ENCODE results near the gene DLG2.

Gene DLG2

DNA sequence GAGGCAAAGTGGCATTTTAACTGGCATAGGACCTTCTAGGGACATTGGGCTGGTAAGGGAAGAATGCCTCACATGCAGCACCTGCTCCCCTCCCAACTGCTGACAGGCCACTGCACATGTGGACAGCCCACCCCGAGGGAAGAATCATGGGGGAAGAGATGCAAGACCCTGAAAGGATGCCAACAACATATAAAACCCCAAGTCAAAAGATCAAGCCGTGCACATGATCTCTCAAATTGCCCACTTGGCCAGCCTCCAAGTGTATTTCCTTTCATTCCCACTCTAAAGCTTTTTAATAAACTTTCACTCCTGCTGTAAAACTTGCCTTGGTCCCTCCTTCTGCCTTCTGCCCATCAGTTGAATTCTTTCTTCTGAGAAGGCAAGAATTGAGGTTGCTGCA is 1393.1 kb downstream of the DLG2 start:
- no peak for DNase-seq

DNA sequence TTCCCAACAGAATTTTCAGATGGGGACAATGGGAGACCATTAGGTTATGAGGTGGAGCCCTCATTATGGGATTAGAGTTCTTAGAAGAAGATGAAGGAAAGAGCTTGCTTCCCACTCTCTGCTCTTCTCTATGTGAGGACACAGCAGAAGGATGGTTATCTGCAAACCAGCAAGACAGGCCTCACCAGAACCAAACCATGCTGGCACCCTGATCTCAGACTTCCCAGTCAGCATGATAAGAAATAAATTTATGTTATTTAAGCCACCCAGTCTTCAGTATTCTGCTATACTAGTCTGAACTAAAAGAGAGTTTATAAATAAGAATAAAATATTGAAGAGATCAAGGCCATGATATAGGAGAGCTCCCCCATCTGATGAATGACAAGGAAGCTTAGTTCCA is 1394.6 kb downstream of the DLG2 start:
- no peak for DNase-seq

DNA sequence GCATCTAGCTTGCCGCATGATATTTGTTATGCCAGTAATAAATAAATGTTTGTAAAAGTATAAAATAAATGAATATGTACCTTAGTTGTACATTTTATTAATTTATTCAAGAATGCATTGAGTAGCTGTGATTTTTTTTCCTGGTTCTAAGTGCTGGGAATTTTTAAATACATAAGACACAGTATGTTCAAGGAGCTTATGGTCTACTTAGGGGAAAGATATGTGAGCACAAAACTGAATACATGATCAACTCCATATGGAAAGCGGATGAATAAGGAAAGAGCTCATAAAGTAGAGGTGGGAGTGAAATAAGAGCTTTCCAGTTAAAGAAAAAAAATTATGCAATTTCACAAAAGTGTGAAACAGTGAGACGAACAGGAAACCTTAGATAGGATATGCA is 1396.7 kb downstream of the DLG2 start:
- no peak for DNase-seq

DNA sequence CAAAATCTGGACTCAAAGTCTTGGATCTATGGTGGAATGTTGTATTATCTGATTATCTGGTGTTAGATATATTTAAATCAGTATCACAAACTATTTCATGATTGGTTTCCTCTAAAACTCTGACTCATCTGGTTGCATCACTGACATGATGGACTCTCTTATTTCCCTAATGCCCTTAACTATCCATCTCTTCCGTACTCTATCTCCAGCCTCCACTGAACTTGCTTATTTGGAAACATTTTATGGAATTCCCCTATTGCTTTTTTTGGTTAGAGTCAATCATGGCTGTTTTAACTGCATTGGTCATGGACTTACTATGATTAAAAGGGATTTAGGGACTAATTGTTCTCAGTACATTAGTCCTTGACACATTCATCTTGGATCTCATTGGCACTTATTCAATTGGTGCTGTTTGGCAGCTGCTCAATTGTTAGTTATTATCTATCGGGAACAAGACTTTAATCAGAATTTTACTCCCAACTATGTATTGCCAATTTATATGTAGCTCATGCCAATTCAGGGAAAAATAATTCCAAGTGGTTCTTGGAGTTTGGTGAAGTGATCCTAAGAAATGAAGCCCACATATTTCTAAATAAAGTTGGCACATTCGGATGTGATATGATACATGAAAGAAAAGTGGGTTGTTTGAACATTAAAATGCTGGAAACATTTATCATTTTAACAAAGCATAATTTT is 1399.0 kb downstream of the DLG2 start:
- no peak for DNase-seq

DNA sequence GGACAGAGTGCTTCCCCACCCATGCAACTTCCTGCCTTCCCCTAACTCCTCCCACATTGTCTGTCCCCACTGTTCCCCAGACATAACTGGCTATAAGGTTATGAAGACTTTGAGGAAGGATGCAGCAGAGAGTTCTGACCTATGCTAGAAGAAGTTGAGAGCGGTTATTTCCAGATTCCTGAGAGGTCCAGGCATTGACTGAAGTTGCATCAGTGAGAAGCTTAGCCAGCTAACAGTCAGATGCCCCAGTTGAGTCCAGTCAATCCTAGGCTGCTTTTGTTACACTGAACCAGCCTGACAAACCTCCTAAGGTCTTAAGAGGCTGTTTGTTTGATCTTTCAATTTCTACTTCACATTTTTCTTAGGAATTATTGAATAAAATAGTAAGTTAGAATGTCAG is 1403.1 kb downstream of the DLG2 start:
- DNase-seq, result no peak

DNA sequence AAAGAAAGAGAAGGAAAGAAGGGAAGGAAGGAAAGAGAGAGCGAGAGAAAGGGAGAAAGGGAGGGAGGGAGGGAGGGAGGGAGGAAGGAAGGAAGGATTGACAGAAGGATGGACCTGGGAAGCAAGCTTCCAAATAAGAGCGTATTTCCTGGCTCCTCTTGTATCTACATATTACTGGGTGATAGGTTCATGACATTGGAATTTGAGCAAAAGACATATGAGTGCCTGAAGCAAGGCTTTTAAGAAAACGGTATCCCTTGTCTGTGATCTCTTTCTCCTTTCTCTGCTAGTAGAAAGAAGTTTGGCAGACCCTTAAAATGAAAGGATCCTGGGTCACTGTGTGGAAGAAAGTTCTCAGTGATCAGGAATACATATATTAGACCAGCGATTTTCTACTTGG is 1408.8 kb downstream of the DLG2 start:
- no peak for DNase-seq

DNA sequence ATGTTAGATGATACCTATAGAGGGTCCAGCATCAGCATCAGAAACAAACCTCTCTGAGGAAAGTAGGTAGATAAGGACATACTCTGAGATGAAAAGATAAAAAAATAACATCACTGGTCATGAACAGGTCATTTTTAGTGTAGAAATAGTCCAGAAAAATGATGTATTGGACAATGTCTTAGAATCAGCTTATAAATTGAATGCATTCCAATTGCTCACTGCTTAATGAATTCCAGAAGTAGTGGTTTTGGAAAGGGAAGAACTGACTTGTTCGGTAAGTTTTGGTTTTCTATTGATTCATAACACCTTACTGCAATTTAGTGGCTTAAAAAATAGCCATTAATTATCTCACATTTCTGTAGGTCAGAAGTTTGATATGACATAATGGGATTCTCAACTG is 1411.5 kb downstream of the DLG2 start:
- DNase-seq, result no peak

DNA sequence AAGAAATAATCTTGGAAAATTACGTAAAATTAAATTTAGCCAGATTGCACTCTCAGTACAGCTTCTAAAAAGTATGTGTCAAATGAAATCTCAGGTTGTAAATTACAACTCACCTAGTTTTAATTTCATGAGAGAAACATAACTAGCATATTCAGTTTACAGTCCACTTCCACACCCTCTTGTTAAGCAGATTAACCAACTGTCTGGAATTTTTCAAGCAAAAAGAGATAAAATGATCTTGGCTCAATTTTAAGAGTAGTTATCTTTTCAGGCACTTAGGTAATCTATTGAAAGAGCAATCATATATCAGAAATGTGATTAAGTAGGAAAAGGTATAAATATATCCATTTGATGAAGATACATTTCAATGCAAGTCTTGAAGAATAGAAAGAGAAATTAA is 1412.6 kb downstream of the DLG2 start:
- DNase-seq, result no peak

DNA sequence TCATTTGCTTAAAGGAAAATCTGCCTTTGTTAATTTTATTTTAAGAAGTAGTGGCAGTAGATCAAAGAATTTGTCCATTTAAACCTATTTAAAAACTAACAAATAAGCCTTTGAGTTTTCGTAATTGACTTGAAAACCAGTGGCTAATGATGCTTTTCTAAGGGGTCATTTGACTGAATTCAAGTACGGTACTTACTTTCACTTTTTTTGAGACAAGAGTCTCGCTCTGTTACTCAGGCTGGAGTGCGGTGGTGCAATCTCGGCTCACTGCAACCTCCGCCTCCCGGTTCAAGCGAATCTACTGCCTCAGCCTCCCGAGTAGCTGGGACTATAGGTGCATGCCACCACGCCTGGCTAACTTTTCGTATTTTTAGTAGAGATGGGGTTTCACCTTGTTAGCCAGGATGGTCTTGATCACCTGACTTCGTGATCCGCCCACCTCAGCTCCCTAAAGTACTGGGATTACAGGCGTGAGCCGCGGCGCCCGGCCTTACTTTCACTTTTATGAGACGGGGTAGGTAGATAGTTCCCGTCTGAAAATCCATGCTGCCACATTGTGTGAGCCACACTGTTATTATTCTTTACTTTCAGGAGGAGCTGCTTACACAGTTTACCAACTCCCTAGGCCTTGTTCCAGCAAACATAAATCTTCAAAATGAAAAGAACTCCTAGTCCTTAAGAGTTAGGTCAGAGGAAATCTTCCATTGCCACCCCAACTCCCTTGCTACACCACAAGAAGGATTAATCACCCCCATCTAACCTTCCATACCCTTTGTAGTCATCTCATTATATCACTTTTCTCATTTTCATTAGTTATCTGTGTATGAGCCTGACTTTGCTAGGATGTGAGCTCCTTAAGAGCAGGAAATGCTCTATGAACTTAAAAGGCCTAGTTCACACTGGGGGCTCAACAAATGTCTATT is 1414.4 kb downstream of the DLG2 start:
- DNase-seq, result no peak

DNA sequence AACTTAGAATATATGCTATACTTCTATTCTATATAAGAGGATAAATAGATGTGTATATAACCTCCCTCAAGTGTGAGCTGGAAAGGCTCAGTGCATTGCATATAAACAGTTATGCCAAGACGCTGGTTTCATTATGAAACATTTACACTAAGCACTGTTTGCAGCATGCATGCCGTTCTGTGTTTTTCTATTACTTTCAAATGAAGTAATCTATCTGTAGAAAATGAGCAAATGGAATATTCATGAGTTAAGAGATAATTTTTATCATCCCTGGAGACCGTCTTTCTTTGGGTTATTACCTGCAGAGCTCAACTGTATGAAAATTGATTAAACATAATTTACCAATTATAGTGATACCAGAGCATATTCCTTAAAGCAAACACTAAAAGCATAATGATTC is 1415.2 kb downstream of the DLG2 start:
- no peak for DNase-seq

DNA sequence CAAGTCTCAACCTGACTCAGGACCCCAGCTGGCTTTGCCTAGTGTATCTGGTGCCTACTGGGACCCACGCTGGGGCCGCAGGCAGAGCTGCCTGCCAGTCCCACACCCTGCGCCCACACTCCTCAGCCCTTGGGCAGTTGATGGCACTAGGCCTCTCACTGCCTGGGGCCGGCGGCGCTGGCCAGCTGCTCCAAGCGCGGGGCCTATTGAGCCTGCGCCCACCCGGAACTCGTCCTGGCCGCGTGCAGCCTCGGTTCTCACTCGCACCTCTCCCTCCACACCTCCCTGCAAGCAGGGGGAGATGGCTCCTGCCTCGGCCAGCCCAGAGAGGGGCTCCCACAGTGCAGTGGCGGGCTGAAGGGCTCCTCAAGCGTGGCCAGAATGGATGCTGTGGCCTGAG is 1432.4 kb downstream of the DLG2 start:
- no peak for DNase-seq

DNA sequence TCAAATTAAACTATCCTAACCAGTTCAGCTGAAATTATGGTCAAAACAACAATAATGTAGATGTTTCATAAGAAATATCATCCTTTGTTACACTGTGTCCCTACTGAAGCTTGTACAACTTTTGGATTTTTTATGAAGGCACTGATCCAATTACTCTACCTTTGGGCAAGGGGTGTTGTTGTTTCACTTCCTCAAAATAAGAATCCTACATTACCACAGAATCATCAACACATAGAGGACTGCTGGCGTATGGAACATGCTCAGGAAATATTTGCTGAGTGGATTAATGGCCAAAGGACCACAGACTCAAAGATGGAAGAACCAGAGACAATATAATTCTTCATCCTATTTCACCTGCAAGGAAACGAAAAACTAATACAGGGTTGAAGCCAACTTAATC is 1433.4 kb downstream of the DLG2 start:
- DNase-seq, result no peak

DNA sequence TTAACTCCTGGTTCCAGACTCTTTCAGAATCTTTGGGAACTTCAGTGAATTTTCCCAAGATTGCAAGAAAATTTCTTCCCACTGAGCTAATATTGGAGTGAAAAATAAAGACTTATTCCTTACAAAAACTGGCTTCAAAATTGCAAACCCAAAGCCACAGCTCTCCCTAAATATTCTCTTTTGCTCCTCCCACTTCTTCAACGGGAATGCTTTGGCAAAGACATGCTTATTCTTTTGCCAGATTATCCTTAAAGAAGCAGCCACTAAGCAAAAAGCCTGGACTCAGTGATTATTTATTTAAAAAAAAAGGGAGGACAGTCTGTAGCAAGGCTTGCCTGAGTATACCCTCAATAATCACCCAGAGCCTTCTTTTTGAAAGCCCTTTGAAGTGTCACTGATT is 1438.6 kb downstream of the DLG2 start:
- no peak for DNase-seq

DNA sequence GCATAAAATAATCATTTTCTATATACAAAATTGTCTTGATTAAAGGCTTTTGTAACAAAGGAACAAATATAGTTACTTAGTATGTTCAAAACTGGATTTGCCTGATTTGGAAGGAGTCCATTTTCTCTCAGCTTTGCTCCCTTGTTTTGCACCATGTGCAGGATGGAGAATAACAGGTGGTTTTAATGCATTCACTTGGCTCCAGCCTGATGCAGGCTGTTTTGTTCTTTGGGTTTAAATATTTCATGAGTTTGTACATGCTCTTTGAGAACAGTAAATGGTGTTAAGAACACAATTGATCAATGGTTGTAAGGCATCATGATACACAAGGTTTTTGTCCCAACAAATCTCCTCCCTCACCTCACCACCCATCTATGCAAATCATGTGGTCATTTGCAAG is 1454.1 kb downstream of the DLG2 start:
- DNase-seq, result no peak

DNA sequence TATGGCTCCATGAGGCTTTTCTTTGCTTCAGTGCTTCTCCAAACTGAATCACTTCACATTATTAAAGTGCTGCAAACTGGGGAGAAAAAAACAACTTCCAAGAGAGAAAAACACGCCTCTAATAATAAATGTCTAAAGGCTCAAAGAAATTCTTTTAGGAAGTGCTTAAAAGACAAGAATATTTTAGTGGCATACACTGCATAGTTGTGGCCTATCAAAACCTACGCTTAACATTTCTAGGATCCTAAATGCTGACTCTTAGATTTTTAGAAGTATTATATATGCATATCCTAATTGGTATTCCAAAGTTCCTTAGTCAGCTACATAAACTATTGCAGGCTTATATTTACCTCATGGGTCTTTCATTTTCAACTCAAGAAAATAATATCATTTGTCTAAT is 1462.0 kb downstream of the DLG2 start:
- no peak for DNase-seq

DNA sequence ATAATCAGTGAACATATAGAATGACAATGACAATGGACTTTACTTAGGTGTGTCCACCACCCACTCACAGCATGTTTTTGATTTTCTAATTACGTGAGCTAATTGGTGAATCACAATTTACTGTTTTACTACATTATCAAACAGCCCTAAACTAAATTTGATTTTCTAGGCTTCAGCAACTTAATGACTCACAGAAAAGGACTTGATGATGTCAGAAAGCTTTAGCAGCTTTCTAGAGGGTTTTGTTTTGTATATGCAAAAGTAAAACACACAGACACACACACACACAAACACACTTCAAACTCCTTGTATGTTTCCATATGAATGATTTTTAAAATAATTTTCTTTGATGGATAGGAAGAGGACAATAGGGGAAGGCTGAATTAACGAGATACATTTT is 1462.4 kb downstream of the DLG2 start:
- no peak for DNase-seq

DNA sequence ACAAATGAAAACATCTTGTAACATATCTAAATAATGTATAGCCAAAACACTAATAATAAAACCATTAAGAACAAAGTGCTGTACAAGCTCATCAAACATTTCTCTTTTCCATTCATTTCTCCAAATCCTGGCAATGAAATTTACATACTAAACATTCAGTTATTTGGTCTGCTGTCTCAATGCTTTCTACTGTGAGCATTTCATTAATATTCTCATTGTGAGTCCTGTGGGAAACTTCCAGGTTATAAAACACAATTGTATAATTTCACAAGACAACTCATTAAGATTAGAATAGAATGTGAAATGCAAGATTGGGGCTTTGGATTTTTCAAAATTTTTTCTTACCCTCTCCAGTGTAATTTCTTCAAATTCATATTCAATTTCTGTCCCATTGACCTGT is 1464.0 kb downstream of the DLG2 start:
- DNase-seq, result no peak

DNA sequence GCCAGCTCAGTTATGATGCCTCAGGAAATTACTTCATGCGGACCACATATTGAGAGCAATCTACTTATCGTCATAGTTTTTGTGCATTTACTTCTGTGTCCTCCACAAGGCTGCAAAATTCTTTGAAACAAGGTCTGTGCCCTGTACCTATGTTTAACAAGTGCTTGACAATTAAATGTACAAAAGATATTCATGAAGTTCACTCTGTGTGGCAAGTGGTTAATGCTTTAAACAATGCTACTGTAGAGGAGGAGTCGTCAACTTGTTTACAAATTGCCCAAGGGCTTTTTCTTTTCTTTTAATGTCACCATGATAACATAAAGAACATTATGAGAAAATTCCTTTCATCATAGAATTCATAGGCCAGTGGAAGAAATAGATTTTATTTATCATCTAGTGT is 1469.5 kb downstream of the DLG2 start:
- no peak for DNase-seq

DNA sequence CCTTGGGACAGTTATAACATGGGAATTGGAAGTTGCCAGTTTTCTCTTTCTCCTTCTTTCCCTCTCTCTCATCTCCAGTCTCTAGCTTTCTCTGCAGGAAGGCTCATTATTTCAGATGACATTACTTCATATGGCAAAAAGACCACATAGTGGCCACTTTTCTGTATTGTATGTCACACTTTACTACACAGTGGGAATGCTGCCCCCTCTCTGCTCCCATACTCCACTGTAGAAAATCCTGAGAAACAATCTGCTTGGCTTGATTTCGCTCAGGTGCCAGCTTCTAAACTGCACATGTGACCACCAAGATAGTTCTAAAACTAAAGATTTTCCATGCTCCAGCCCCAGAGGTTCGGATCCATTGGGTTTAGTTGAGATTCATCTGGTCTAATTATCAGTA is 1480.3 kb downstream of the DLG2 start:
- DNase-seq, result no peak

DNA sequence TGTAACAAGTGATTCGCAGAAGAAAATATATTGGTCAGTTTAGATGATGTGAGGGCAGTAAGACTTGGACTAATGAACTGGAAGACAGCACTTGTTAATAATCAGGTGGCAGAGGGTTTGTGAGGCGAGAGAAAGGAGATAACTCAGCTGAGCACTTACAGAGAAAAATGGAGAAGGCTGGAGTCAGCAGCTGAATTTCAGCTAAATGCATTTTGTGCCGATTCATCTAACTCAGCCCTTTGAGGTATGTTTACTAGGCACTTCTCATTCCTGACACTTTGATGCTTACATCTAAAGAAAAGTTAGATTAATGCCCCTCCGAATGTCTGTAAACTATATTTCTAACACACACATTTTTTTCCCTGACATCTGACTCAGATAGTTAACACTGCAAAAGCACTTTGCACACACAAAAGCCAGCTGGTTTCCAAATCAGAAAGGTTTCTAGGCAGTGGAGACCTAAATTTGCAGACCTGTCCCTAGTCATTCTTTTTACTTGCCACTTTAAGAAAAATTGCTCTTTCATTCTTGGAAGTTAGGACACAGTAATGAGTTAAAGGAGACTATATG is 1481.4 kb downstream of the DLG2 start:
- no peak for DNase-seq

DNA sequence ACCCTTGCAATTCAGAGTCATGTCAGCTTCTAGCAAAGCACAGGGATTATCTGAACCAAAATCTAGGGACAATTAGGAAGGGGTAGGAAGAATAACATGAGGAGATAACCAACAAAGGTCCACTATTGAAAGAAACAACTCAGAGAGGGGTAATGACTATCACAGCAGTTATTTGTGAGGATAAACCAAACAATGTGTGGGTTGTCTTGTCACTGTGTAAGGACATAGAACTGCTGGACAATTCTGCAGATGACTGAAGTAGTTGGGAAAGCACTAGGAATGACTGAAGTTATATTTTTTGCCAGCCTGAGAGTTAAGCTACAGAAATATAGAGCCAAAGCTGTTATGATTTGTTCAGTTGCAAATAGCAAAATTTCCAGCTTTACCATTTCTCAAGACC is 1482.6 kb downstream of the DLG2 start:
- no peak for DNase-seq

DNA sequence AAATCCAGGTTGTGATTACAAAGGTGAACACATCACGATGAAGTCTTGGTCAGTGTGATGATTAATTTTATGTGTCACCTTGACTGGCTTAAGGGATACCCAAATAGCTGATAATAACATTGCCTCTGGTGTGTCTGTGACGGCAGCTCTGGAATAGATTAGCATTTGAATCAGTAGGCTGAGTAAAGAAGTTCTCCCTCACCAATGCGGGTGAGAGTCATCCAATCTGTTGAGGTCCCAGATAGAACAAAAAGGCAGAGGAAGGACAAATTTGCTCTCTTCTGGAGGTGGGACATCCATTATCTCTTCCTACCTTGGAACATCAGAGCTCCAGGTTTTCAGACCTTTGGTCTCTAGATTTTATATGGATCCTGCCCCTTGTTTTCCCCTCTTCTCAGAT is 1484.7 kb downstream of the DLG2 start:
- DNase-seq, result no peak

DNA sequence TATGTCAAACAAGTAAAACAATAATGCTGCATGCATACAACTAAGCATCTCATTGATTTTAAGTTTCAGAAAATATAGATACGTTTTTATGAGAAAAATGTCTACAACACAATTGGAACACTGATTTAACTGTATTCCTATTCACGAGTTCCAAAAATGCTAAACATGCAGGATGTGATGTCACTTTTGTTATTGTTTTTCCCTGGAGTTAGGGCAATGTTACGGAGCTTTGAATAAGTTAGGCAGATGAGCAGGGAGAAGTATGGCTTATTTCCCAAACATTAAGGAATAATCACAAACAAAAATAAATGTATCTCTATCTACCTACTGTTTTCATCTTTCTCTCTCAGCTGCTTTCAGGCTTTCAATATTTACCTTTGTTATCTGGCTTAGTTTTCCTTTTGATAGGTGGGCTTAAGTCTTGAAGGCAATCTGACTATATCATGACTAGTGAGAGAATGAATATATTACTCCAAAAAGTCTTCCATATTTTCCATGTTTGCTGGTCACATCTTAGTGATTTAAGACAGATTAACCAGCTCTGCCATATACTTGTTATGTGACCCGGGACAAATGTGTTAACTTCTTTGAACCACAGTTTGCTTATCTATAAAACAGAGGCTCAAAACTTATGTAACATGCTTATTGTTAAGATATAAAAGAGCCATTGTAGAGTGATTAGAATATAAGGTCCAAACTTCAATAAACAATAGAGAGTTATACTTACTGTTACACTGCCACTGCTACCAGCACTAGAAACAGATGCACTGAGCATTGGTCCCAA is 1486.6 kb downstream of the DLG2 start:
- no peak for DNase-seq
